Lung (tissue), 12 donors: Measurements from ENCODE around the gene CEACAM5. TPM values are rescaled to one million over a fixed set of nuclear protein-coding genes. Genes with fewer than 3 reads are reported as not detected.

Source experiments
- ATAC-seq: fragments of 200-7000 bp; cut with Tn5 transposase; one replicate; pipeline ENCODE4 v1.9.1; 2020; ENCODE audit warnings: moderate number of reproducible peaks; ENCODE audit not compliant: insufficient read depth, low FRiP score
- DNase-seq, 3 donors: peaks; one replicate each; pipeline ENCODE4 v3.0.0-alpha.2; 2013 to 2017
- H3K27ac ChIP-seq, 2 donors: one replicate each; pipeline ENCODE4 v1.5.1; 2013; ENCODE audit warnings: mild to moderate bottlenecking in 2 of 2, moderate library complexity in 2 of 2, control low read depth in 1 of 2, inconsistent platforms in 1 of 2, low read depth in 1 of 2, low read length in 1 of 2
- H3K27me3 ChIP-seq, 3 donors: one replicate each; pipeline ENCODE4 v1.5.1; 2013; ENCODE audit warnings: low read length in 2 of 3; ENCODE audit not compliant: control insufficient read depth in 3 of 3, insufficient read depth in 3 of 3
- H3K36me3 ChIP-seq, 4 donors: one replicate each; pipeline ENCODE4 v1.5.1; 2013; ENCODE audit warnings: low read length in 4 of 4, mild to moderate bottlenecking in 1 of 4, moderate library complexity in 1 of 4; ENCODE audit not compliant: control insufficient read depth in 4 of 4, insufficient read depth in 4 of 4
- H3K4me1 ChIP-seq, 5 donors: one replicate each; pipeline ENCODE4 v1.5.1; 2013; ENCODE audit warnings: low read length in 5 of 5, mild to moderate bottlenecking in 2 of 5, moderate library complexity in 1 of 5; ENCODE audit not compliant: control insufficient read depth in 5 of 5, insufficient read depth in 5 of 5
- H3K4me3 ChIP-seq: one replicate; pipeline ENCODE4 v1.5.1; 2013; ENCODE audit warnings: mild to moderate bottlenecking, control low read depth, moderate library complexity
- H3K9ac ChIP-seq, 2 donors: one replicate each; pipeline ENCODE4 v1.5.1; 2013; ENCODE audit warnings: low read length in 2 of 2, control low read depth in 1 of 2; ENCODE audit not compliant: insufficient read depth in 1 of 2
- H3K9me3 ChIP-seq, 4 donors: one replicate each; pipeline ENCODE4 v1.5.1; 2013; ENCODE audit warnings: low read length in 3 of 4, mild to moderate bottlenecking in 1 of 4, moderate library complexity in 1 of 4; ENCODE audit not compliant: control insufficient read depth in 4 of 4, insufficient read depth in 3 of 4
- CTCF ChIP-seq: IDR thresholded peaks from 2 replicates; pipeline ENCODE4 v1.5.1; 2012; ENCODE audit warnings: mild to moderate bottlenecking; ENCODE audit errors: control extremely low read depth, extremely low read depth
- WGBS, 2 donors: extraction: QIAGEN DNeasy Blood & Tissue Kit; methylation state at CpG; one replicate each; pipeline ENCODE4 v1.1.7; 2013; 5-methylcytosine and 5-hydroxymethylcytosine counted together
- polyA plus RNA-seq, 2 donors: library from polyadenylated mRNA; stranded (reverse); fragments of 200-250 nt; gene quantifications; one replicate each; pipeline ENCODE4 v1.2.1, GENCODE V29; 2013
- total RNA-seq, 2 donors: library from RNA; depleted of rRNA in 1 of 2; stranded (reverse); fragments of >200 nt in 1 of 2; gene quantifications; one replicate each; pipeline ENCODE4 v1.2.1, GENCODE V29; 2014 to 2021
- donor health status: control.
- donor health status: control.
- donor health status: Bipolar disorder and iron deficiency.
- donor health status: healthy.
- donor health status: DM: yes; HTN: yes; CAD: no.

CEACAM5 gene
- total and polyA plus RNA-seq, 4 donors = 0.11 to 37.9 (median 6.1) TPM

- no peak overlapping the region for H3K4me3 ChIP-seq
- H3K27ac ChIP-seq = no peak overlapping the region
- no peak for TF ChIP-seq CTCF
- no peak for ATAC-seq
- peaks cover 0 to 2% (median 0%) of the 10 kb centered on the region in 4 donors for H3K9me3 ChIP-seq
- H3K36me3 ChIP-seq = no peaks in the 10 kb centered on the region
- DNase-seq = no peak
- no peaks in the 10 kb centered on the region for H3K27me3 ChIP-seq
- WGBS, 2 donors = 85 to 94% methylated on average over 3 of the region's 3 CpGs
- H3K4me1 ChIP-seq = no peaks in the 10 kb centered on the region
- H3K9ac ChIP-seq = no peak overlapping the region
These were observed 11.7 kb downstream of the CEACAM5 start for GRCh38 chr19:41720103-41720502.

GRCh38 chr19:41726493-41726892 is 18.1 kb downstream of the CEACAM5 start:
- Histone ChIP-seq H3K4me1 (no peaks in the 10 kb centered on the region), H3K9ac (no peak overlapping the region), H3K4me3 (no peak overlapping the region), H3K9me3 (no peaks in the 10 kb centered on the region), H3K27me3 (peaks cover 0 to 3% (median 0%) of the 10 kb centered on the region in 3 donors), H3K27ac (no peak overlapping the region), H3K36me3 (no peaks in the 10 kb centered on the region)
- 32 to 50% methylated on average over 5 of the region's 5 CpGs for WGBS, 2 donors
- no peak for TF ChIP-seq CTCF
- ATAC-seq = no peak
- DNase-seq = no peak

GRCh38 chr19:41734156-41734555 is 25.7 kb downstream of the CEACAM5 start:
- Histone ChIP-seq H3K27me3 (no peaks in the 10 kb centered on the region), H3K4me3 (no peak overlapping the region), H3K36me3 (no peaks in the 10 kb centered on the region), H3K4me1 (no peaks in the 10 kb centered on the region), H3K9ac (no peak overlapping the region), H3K9me3 (no peaks in the 10 kb centered on the region), H3K27ac (peak overlapping the region in 1 of 2 donors; percentile 62)
- DNase-seq (peak in 1 of 3 donors; percentile 1), ATAC-seq (no peak)
- 72 to 86% methylated on average over 4 of the region's 4 CpGs for WGBS, 2 donors
- no peak for TF ChIP-seq CTCF

- Histone ChIP-seq H3K27me3 (no peaks in the 10 kb centered on the region), H3K4me1 (no peaks in the 10 kb centered on the region), H3K9ac (no peak overlapping the region), H3K4me3 (no peak overlapping the region), H3K36me3 (no peaks in the 10 kb centered on the region), H3K9me3 (no peaks in the 10 kb centered on the region), H3K27ac (peak overlapping the region in 1 of 2 donors; percentile 42)
- DNase-seq (peak in 2 of 3 donors; percentile 4 to 6), ATAC-seq (peak; percentile 84)
- 55 to 75% methylated on average over 3 of the region's 3 CpGs for WGBS, 2 donors
- TF ChIP-seq CTCF = no peak
These were observed 26.2 kb downstream of the CEACAM5 start for GRCh38 chr19:41734585-41734984.
